ENCODE results near the gene NME9.

Gene NME9

DNA sequence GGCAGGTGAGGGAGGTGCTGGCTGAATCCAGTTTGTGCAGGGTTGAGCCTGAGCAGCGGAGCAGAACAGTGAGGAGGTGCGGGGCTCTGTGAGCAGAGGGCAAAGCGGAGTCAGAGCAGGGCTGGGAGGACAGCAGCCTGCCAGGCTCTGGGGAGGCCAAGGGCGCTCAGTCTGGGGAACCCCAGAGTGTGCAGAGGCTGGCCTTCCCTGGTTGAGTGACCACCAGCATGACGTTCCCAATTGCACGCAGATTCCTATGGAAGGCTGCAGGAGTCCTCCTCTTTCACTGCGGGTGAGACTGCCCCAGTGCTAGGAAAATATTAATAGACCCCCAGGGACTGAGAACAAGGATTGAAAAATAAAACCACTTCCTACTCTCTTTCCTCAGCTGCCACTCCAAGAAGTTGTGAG, 31.9 kb upstream of the NME9 start:
- no peak for DNase-seq (ENCODE audit: low spot score)

DNA sequence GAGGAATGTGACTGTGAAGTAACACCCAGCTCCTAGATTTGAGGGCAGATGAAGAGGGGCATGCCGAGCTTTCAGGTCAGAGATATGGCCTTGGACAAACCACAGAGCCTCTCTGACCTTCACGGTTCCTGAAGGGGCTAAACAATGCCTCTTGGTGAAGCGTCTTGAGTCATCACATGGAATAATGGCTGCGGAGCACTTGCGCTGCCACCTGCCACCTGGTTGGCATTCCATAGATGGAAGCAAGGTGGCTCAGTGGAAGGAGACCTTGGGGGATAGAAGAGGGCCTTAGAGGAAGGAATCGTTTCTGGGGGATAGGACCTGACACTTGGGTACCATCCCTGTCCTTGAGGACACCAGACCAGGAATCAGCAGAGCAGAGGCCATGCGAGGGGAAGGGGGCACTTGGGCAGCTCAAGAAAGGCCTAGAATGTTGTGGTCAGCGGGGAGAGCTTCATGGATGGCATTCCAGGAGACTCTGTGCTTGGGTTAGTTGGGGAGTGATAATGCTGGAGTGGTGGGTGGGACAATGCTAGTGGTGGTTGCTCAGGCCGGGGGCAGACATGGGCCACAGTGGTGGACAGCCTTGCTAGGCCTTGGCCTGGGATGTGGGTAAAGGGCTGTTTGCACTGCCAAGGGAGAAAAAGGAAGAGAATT, 31.3 kb upstream of the NME9 start:
- no peak for DNase-seq (ENCODE audit: low spot score)

DNA sequence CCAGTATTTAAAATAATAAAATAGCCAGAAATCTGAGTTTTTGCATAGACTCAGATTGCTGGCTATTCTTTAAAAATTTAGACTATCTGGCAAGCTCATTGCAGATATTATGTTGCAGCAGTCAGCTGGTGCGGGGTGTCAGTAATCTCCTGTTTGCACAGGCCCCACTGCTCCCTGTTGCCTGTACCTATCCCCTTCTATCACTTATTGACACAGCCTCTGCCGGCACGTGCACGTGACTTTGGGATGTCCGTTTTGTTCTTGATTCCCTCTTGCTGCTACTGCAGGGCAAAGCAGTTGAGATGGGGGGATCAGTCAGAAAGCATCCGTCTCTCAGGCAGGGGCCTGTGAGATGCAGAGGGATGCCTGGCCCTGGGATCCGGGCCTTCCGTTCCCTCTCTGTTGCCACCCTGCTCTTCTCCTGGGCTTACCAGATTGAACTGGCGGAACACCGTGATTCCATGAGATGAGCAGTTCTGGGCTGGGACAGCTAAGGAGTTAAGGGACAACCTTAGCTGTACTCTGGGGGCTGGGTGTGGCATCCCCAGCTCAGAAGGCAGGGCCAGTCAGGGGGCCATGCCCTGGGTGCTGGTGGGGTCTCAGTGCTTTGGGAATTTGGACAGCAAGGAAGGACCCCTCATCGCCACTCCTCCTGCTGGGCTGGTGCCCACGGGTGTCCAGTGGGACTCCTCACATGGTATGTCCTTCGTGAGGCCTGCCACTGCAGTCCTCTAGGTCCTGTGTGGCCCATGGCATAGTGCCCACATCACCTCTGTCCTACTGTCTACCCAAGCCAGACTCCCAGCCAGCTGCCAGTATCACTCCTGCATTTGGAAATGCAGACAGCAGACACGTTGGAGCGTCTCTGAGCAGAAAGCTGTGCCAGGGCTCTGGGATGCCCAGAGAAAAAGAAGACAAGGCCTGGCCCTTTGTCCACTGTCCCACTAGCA, 30.5 kb upstream of the NME9 start:
- DNase-seq (ENCODE audit: low spot score): no peak

DNA sequence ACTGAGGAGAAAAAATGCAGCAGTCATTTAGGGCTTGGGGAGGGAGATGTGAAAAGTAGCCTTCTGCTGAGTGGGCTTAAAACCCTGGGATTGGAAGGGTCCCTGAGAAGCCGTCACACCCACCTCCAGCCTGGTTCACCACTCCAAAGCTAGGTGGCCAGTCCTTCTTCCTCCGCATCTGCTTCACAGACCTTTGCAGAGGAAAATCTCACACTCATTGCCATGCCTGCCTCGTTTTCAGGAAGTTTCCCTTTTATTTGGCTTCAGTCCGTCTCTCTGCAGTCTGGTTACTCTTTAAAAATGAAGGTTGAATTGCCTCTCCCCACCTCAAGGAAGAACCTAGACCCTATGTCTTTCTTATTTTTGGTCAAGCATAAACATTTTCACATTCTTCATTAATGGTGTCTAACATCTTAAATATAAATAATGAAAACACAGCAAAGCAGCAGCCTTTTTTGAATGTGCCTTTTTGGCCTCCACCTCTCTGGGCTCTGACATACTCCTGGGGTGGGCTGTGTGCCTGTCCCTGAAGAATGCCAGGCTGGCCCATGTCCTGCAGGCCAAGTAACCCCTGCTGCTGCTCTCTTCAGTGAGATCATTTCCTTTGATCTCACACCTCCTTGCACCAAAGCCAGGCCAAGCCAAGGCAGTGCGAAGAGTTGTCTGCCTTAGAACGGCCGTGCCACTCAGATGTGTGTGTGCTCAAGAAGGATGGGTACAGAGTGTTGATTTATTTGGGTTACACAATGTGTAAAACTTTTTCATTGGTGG, 29.7 kb upstream of the NME9 start:
- DNase-seq (ENCODE audit: low spot score): no peak

DNA sequence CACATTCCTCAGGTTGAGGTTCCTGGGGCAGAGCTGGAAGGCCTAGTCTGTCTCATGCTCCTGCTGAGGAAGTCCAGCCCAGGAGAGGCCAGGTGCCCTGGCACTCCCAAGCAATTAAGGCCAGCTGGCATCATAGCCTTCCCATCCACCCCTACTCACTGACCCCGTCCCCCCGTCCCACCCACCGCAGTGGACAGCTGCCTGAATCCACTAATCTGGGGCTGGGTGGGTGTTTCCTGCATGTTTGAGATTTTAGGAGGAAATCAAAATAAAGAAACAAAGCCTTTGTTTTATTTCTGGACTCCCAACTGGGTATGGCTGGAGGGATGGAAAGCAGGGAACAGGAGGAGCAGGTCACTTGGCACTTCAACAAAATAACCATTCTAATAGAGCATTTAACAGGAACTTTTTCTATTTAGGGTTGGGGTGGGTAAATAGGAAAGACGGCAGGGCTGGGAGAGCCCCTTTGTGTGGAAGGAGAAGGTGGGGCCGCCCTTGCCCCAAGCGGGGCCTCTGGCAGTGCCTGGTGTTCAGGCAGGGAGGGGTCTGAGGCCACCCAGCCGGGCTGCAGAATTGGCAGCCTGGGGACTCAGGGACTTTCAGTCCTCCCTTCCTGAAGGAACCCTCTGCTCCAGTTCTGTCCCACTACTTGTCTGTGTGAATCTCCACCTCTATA, 27.2 kb upstream of the NME9 start:
- no peak for DNase-seq (ENCODE audit: low spot score)

DNA sequence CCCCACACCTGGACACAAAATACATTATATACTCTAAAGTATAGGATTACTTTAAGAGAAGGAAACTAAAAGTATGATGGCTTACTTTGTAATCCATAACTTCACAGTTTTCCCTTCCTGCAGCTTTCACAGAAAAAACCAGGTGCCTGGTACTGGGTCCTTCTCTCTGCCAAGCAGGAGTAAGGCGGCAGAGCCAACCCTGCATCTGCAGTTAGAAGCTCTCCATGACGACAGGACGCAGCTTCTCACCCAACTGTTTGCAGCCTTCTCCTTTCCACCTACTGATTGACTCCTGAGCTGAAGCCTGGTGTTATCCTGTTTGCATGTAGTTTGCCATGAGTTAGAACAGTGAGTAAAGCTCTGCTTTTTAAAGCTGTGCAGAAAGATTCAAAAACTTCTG, 25.4 kb upstream of the NME9 start:
- DNase-seq (ENCODE audit: low spot score): no peak

DNA sequence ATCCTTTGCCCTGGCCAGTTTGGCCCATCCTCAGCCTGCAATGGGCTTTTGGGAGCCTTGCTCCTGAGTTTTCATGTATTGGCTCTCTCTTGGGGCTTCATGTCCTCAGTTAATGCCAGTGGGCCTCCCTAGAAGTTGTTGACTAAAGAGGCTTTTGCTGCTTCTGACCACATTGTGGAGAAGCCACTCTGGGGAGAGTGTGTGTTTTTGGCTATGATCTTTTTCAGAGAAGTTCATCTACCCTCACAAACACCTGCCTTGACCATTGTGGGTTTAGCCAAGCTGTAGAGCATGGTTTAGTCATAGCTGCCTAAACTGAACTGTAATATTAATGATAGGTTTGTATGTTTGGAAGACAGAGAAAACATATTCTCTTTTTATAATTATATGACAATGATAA, 24.7 kb upstream of the NME9 start:
- DNase-seq (ENCODE audit: low spot score): no peak

DNA sequence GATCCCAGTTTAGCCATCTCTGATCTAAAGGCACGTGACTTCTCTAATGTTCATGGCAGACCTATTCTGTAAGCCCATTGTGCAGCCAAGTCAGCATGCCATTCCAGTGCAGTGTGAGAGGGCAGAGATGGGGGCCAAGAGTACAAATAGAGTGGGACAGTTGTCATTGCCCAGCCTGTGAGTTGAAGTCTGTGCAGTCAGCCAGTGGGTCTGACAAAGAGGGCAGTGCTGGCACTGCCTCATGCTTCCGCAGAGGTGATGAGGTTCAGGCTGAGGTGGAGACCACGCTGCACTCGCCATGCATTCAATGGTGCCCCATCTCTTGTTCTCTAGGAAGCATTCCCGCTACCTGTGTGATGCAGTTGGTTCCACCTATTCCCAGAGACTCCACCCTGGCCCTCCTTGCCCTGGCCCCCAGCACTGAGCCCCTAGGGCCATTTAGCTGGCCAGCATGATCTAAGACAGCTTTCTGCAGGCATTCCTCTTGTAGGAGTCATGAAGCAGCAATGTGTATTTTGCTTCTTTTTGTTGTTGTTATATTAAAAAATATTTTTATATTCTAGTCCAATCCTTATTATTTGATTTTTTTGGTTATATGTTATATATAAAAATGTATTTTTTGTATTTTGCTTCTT, 22.4 kb upstream of the NME9 start:
- DNase-seq (ENCODE audit: low spot score): no peak

DNA sequence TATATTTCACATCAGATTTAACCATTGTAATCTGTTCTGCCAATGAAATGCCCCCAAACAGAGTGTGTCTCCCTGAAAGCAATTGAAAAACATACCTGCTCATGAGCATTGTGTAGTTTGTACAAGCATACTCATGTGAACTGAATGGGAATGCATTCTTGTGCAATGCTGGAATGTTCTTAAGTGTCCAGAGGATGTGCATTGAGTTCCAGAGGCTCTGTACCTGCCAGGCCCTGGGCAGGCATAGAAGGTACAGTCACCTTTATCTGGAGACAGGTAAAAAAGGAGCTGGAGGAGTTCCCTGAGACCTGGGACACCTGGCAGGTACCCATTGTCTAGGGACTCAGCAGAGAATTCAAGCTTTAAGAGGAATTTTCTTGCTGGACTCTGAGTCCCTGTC, 21.5 kb upstream of the NME9 start:
- DNase-seq (ENCODE audit: low spot score): no peak

DNA sequence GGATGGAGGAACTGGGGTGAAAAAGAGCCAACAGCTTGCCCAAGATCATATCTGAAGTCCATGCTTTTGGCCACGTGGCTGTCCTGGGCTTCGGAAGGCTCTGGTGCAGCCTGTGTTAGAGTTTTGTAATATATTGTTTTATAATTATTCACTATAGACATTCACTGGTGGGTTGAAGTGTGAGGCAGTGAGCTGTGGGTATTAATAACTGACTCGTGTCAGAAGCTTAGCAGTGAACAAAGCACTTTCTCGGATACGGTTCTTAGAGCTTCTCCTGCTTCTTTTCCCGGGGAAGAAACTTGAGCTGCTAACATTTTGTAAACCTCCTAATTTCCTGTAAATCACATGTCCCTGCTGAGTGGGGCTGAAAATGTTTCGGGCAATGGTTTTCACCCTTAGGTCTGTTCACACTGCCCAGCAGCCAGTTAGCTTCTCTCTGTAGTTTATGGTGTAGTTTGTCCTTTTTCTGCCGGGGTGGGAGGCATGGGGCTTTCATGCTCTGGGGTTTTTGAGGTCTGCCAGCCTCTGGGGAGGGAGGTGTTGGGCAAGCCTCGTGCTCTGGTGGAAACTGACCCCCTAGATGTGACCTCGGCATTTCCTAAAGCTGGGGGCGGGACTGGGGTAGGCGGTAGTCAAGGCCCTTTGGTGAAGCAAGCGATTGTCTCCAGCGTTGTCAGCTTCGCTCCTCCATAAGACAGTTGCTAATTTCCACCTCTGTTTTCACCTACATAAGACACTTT, 20.4 kb upstream of the NME9 start:
- DNase-seq (ENCODE audit: low spot score): no peak

DNA sequence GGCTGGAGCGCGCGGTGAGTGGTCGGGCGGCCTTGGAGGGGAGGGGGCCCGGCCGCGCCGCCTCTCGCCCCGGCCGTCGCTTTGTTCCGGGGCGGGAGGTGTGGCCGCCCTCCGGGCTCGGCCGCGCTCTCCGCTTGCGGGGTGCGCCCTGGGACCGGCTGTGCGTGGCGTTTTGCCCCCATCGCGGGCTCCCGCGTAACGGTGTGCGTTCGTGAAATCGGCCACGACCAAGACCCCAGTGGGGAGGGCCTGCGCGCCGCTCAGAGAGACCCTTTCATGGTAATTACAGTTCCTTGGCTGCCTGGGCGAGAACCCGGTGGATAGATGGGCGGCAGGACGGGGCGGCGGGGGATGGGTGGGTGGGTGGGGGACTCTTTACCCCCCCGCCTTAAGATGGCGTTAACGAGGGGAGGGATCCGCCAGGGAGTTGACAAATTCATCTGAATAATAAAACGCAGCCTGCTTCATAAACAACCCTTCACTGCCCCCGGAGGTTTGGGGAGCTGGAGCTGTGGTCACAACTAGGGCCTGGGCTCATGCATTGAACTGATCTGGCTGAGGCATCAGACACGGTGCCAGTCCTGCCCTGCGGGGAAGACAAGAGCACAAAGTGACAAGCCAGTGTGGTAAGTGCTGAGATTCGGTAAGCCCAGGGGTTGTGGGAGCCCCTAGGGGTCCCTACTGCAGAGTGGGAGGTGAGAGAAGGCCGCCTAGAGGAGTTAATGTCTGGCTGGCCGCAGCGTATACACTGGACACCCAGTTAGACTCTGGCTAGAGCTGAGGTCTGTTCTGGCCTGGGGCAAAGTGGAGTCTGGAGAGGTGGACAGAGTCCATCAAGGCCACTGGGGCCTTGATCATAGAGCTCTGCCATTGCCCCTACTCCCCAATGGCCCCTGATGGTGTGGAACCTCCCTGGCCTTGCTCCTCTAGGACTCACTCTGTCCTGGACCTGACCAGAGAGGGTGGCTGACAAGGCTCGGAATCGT, 19.4 kb upstream of the NME9 start:
- DNase-seq (ENCODE audit: low spot score): no peak

DNA sequence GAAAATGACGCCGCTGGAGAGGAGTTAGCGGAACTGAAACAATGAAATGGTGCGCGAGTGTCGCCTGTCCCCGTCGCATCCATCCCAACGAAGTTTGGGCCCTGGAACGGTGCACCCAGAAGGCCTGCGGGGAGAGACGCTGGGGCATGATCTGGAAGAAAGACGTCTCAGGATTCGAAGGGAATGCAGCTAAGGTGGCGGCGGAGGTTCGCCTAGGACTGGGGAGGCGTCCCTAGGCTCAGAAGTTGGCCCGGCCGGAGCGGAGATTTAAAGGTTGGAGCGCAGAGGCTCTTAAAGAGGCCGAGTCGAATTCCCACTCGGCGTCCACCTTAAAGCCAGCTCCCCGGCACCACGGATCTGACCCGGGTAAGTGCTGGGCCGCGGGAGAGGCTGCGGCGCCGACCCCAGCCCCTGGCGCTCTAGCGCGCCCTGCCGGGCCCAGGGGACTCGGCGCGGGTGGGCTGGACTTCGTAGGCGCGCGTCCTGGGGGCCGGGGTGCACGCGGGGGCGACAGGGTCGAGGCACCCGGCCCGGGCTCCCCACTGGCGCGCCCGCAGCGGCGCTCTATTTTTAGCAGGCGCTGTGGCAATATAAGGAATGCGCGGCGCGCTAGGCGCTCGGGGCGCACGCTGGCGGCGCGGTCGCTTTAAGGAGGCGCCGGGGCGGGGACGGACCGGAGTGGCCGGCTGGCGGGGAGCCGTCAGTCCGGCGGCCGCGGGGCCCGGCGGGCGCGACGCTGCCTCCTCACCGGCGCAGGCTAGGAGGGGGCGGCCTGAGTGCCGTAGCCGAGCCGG, 18.5 kb upstream of the NME9 start, which contains the start of gene MRAS:
Gene MRAS, plus strand, starts transcription at position 620 of the 794 bp plus-strand sequence. CDS start 24,305 bp downstream, outside the sequence.
- DNase-seq (ENCODE audit: low spot score): peak; percentile 90

DNA sequence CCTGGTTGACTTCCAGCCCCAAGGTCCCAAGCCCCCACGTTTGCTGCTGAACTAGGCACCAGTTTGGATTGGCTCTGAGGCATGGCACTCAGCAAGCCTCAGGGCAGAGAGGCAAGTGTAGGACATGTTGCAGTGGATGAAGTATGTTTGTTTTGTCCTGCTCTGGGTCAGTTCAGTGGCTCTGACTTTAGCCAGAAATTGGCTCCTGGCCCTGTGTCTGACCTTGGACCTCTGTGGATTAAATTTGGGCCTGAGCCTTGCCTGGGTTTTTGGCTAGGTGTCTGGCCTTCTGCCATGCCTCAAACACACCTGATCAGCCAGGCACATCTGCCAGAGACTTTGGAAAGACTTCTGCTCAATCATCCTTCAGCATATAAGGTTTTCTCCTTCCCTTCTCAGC, 15.1 kb upstream of the NME9 start:
- no peak for DNase-seq (ENCODE audit: low spot score)

DNA sequence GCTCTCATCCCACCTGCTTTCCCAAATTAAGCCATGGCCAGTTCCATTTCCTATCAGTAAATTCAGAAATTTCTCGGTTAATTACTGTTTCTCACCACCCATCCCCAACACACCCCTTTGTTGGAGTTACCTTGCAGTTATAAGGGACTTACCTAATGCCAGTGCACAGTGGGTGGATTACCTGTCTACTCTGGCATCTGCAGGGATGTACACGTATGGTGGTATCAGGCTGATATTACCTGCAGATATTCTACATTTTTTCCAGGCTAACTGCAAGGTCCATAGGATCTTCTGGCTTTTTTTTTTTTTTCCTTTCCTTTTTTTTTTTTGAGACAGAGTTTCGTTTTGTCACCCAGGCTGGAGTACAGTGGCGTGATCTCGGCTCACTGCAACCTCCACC, 10.9 kb upstream of the NME9 start:
- no peak for DNase-seq (ENCODE audit: low spot score)

DNA sequence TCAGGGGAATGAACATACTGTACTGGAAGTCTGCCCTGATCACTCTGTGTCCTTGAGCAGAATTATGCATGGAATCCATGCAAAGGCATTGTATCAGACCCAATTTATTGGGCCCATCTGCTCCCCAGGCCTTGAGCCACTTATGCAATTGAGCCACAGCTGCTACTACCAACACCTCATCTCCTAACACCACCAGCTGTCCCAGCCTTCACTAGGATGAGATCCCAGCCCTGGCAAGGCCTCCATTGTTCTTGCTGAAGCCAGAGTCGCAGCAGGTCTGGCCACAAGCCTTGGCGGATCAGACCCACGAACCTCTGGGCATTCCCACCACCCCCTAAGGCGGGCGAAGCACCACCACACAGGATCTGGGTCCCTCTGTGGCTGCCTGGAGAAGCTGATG, 9.2 kb upstream of the NME9 start:
- DNase-seq (ENCODE audit: low spot score): no peak

DNA sequence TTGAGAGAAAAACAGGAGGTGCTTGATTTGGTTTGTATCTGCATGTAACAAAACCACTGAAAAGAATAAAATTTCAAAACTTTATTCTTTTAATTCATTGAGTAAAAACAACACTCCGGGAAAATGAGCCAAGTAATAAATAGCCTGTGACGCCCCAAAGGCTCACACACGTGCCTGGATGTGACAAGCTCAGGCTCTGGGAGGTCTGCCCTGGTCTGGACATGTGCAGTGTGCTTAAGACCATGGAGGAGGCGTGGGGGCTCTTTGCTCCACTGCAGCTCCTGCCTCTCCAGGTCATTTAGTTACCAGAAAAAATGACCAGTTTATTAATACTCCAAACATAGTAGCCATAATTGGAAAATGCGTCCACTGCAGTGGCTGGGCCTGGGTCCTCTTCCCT, 8.6 kb upstream of the NME9 start:
- no peak for DNase-seq (ENCODE audit: low spot score)

DNA sequence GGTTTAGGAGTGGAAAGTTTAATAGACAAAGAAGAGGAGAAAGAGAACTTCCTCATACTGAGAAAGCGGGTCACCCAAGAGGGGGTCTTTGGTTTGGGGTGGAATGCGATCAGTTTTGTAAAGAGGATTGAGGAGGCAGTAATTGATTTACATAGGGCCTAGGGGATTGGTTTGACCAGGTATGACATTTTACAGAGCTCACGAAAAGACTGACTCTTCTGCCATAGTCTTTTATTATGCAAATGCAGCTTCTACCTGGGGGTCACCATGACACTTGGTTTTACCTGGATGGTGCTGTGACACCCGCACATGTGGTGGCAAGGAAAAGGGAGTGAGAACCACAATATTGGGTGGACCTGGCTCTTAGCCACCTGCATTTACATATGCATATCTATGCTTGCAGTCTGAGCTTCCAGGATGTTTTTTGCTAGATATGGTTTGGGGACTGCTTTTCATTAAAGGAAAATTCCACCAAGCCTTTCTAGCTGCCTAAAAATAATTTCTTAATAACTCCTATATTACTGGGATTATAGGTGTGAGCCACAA, 6.9 kb upstream of the NME9 start:
- no peak for DNase-seq (ENCODE audit: low spot score)

DNA sequence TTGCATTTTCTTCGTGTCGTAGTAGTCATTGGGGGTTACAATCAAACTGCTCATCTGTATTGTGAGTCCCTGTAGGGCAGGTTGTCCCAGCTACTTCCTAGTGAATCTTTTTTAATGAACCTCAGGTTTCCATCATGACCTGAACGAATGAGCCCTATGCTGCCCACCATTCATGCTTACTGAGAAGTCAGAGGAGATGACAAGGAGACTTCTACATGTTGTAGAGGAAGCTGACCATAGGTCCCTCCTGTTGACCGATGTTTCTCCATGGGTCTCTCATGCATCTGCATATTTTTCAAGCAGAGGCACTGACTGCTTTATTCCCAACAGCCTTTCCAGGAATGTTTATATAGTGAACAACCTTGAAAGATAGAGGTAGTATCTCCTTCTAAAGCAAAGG, 5.0 kb upstream of the NME9 start:
- no peak for DNase-seq (ENCODE audit: low spot score)

Data from iPS-NIHi11 (cell line).